ENCODE measurements around the gene MIOX.

MIOX gene

GRCh38 chr22:50474710-50475651, 11.7 kb upstream of the MIOX start, which contains the start of gene SBF1:
Gene SBF1, minus strand, starts transcription at chr22:50475035. Its CDS starts 195 bp downstream, at chr22:50474840.
- DNase-seq, result peak; percentile 83

- no peak for DNase-seq
Observed at GRCh38 chr22:50475652-50476002, 11.0 kb upstream of the MIOX start.

DNA sequence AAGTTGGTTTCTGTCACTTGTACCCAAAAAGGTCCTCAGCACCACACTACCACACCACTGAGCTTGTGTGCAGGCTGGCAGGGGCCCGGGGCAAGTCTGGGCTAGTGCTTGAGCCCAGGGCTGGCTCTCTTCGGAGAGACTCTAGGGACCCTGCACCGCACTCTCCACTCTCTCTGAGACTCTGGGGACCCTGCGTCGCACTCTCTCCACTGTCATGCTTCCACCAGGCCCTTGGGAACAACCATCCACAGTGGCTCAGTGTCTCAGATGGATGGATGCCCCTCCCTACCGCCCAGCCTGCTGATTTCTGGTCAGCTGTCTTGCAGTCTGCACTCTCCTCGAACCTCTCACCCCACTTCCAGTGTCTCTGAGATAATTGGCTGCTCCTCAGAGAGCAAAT, 9.8 kb upstream of the MIOX start:
- DNase-seq, result no peak

DNA sequence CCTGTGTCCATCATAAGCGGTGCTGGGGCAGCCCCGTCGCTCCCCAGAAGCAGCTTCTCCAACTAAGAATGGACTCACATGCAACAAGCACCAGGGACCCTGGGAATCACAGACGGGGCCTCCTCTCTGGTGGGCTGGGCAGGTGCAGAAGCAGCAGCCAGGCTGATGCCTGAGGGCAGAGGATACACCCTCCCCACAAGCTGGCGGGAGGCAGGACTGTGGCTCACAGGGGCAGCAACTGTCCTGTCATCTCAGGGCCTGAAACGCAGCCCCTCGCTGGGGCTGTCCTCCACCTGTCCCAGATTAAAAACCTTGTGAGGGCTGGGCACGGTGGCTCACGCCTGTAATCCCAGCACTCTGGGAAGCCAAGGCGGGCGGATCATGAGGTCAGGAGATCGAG, 8.7 kb upstream of the MIOX start:
- no peak for DNase-seq

DNA sequence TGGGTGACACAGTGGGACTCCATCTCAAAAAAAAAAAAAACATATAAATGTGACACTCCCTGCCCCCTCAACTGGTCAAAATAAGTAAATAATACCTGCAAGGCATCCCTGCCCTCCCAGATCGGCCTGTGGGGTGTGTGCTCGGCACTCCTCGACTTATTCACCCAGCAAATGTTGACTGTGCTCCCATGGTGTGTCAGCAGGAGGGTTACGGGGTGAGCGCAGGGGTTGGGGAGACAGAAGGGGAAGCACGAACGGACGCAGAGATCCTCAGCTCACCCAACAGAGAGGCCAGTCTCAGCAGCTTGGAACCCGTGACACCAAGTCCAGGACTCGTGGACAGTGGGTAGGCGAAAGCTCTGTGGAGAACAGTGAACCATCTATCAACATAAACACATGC, 6.9 kb upstream of the MIOX start:
- DNase-seq, result no peak

- DNase-seq, result no peak
Observed at GRCh38 chr22:50481045-50481439, 5.6 kb upstream of the MIOX start.

GRCh38 chr22:50481440-50482106, 5.1 kb upstream of the MIOX start, which contains the start of gene ADM2:
Gene ADM2, plus strand, starts transcription at chr22:50481543. Its CDS starts 305 bp downstream, at chr22:50481848.
- DNase-seq, result peak; percentile 51

GRCh38 chr22:50482107-50483074, 4.3 kb upstream of the MIOX start:
- DNase-seq, result no peak

GRCh38 chr22:50483106-50483505, 3.6 kb upstream of the MIOX start:
- DNase-seq, result no peak

DNA sequence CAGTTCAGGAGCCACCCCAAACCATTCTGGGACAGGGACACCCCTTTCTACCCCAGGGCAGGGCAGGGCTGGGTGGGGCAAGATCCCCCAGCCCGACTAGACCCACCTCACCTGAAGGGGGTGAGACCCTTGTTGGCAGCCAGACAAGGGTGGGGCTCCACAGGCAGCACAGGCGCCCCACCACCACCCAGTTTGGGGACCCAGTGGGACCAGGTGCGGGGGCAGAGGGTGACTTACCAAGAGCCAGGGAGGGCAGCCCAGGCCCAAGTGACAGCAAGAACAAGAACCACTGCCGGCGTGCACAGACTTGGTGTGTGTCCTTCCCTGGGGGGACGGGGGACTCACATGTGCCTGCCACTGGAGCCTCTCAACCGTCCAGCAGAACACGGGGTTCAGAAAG, 3.1 kb upstream of the MIOX start:
- no peak for DNase-seq

DNA sequence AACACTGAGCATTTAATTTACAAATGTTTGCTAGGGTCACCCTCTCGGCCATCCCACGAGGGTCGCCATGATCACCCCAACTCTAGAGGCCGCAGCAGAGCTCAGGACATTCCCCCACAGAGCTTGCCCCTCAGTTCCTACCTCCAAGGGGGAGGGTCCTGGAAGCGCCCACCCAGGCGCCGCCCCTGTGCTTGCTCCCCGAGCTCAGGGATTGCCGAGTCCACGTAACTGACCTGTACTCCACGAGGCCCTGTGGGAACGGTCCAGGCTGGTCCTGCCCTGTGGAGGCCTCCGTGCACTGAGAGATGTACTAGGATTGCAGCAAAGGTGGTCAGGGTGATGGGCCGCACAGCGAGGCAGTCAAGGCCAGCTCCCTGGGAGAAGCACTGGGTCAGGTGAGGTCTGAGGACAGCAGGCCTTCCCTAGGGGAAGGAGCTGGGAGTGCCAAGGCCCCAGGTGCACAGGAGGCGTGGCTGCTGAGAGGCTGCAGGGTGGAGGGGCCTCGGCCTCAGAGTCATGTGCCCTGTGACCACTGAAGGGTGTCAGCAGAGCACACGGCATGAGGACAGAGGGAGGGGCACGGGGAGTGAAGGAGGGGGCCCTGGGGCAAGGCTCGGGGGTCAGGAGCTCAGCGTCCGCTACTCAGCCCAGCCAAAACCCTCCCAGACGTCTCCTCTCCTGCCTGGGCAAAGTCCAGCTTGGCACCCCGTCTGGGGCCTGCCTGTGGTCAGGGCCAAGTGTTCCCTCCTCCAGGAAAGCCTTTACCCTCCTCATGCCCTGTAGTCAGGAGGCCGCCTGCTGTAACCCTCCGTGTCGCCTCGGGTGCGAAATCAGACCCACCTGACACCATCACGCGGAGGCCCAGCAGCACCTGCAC, 2.4 kb upstream of the MIOX start:
- no peak for DNase-seq

DNA sequence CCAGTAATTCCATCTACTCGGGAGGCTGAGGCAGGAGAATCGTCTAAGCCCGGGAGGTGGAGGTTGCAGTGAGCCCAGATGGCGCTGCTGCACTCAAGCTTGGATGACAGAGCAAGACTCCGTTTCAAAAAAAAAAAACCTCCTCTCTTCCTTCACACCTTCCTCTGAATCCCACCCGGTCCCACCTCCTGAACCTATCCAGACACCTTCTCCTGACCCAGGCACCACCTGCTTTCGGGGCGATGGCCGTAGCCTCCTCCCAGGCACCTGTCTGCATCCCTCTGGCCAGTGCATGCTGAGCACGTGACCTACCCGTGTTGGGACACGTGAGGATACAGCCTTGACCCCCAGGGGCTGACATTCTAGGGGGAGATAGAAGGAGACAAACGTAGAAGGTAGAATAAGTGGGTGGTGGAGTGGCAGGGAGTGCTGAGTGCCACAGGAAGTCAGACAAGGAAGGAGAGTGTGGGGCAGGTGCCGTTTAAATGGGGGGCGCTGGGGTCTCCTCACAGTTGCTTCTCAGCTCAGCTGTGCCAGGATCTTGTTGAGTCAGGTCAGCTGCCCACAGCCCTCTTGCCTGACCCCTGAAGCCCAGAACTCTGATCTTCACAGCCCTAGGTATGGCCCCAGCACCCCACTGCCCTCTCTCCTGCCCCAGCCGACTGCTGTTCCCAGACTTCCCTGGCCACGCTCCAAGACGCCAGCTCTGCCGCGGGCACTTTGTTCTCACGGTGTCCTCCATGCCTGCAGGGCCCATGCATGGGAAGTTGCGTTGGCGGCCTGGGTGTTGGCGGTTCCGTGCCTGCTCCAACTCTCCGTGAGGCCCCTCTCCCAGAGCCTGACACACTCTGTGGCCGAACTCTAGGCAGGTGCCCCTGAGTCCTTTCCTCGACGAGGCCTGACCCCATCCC, 1.2 kb upstream of the MIOX start:
- no peak for DNase-seq

- DNase-seq, result no peak
Observed at GRCh38 chr22:50487290-50488005, 789 bp downstream of the MIOX start.

GRCh38 chr22:50488006-50488677, 1.5 kb downstream of the MIOX start:
- DNase-seq, result no peak

DNA sequence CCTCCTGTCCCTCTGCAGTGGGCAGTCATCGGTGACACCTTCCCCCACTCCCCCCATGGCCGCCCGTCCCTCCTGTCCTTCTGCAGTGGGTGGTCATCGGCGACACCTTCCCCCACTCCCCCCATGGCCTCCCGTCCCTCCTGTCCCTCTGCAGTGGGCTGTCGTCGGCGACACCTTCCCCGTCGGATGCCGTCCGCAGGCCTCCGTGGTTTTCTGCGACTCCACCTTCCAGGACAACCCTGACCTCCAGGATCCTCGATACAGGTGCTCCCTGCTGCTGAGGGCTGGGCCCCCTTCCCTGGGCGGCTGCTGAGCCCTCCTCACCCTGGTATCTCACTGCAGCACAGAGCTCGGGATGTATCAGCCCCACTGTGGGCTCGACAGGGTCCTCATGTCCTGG, 2.2 kb downstream of the MIOX start:
- DNase-seq, result no peak

DNA sequence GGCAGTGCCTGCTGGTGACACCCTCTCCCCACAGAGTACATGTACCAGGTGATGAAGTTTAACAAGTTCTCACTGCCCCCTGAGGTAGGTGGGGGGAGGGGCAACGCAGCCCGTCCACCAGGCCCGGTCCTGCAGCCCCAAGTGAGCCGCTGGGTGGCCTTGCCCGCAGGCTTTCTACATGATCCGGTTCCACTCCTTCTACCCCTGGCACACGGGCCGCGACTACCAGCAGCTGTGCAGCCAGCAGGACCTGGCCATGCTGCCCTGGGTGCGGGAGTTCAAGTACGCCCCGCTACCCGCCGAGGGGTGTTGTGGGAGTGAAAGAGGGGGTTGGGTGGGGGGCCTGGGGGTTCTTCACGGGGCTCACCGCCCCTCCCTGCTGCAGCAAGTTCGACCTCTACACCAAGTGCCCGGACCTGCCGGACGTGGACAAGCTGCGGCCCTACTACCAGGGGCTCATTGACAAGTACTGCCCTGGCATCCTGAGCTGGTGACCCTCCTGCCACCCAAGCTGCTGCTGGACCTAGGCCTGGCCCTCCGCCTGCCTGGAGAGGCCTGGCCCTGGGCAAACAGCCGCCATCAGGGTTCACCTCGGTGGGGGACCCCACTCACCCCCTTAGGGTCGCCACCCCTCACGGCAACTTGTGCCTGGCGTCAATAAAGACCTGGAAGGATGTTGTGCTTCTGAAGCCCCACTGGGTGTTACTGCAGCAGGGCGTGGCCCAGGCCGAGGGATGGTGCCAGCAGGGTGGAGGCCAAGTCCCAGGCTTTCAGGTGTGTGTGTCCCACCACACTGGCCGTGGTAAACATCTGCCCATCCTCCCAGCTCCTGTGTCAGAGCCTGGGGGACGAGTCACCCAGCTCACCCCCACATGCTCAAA, 2.9 kb downstream of the MIOX start:
- no peak for DNase-seq

- no peak for DNase-seq
Observed at GRCh38 chr22:50490531-50491308, 4.1 kb downstream of the MIOX start.

DNA sequence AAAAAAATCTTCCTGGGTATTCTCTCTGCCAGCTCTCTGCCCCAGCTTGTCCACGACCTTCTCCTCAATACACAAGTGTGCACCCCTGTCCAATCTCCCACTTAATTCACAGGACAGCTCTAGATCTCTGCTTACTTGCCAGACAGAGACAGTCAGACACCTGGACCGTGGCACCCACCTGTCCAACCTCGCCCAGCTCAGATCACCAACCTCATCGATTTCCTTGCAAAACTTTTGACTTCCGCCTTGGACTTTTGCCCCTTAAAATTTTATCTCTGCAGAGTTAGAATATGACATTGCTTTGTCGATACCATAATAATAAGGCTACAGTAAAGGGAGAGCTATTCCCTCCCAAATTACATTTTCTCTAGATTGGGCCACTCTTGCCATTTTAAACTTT, 10.4 kb downstream of the MIOX start:
- no peak for DNase-seq

Measured in activated CD4-positive, alpha-beta T cell treated with anti-CD3 and anti-CD28 coated beads for 1 hour (primary cell).